Measurements from ENCODE around the gene COPZ1.
A peak's percentile ranks its signal among the peaks of the same experiment; 100 is the strongest.
"Not testable (repeated sequence)": the region's sequence is repeated elsewhere in the genome, so short reads cannot be mapped to it uniquely, and the experiment has no call there.

Gene COPZ1

DNA sequence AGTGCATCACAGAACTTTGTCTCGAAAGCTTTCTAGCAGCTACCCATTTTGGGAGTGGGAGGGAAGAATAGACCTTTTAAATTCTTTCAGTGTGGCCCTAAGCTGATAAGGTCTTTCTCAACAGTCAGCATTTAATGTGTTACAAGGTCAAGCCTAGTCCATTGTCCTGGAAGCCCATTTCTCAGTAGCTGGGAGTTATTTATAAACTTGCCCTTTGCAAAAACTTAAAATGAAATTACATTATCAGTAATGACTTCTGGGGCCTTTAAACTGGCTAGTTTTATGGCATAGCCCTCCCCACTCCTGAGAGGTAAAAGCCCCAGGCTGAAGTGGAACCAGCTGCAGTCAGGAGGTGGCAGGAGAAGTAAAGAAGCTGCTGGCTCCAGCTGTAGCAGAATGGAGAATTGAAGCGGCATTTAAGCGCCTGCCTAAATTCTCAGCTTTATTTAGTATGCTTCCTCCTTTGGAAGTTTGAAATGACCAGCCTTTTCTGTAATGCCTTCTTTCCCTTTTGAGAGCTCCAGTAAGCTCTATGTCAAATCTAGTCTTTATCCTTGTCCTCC is 12.4 kb downstream of the COPZ1 start:
- peak; percentile 33 for DNase-seq

DNA sequence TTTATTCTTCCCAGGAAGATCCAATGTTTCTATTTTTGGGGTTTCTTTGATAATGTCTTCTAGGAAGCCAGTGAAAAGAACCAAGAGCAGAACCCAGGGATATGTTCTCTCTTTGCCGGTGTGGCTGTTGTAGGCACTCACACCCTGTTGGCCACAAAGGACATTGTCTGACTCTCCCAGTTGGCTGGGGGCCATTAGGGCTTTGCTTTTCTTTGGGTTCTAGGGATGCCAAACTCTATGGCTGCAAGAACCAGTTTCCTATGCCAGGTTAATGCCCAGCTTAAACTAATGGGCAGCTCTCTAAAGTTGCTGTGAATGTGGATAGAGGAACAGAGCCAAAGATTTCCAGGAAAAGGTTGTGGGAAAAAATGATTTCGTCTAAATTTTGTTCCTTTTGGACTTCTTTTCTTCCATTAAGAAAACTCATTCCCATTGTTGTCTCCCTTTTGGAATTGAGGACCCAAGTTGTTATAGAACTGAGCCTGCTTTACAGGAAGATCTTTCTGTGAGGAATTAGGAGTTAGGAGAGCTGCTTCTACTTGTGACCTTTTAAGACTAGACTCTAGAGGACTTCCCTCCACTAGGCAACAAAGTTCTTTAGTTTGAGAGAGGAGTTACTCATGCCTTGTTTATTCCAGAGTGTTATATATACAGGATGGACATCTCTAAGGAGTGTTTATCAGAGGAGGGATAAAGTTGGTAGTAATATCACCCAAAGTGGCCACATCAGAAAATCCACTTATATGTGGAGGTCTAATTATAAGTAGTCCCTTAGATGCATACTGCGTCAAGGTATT is 13.1 kb downstream of the COPZ1 start:
- no peak for DNase-seq

DNA sequence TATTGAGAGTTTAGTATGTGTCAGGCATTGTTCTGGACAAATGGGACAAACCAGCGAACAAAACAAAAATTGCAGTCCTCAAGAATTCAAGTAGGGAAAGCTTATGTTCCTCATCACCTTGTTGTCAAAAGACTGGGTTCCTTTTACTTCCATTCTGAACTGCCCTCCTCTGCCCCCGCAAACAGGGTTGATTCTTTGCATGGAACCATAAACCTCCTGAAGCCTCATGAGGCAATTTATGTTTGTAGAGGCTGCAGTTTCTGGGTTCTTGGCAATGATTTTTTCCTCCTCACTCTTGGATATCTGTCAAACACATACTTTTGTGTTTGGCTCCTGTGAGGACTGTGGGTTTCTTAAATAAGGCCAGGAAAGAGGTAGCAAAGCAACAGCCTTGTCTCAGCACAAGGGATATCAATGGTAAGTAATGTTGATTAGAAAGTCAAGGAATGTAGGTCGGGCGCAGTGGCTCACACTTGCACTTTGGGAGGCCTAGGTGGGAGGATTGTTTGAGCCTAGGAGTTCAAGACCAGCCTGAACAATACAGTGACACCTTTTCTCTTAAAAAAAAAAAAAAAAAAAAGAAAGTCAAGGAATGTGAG is 13.9 kb downstream of the COPZ1 start:
- DNase-seq = no peak

DNA sequence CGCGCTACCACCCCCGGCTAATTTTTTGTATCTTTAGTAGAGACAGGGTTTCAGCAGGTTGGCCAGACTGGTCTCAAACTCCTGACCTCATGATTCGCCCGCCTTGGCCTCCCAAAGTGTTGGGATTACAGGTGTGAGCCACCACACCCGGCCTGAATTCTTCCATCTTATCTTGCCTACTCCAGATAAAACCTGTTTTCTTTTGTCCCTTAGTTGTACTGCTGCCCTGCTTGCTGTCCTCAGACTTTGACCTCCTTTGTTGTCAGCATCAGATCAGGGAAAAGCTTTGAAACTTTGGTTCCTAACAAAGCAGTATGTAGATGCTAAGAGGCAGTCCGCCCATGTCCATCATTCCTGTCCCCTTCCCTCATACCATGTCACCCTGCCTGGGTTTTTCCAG is 15.9 kb downstream of the COPZ1 start:
- DNase-seq = no peak

- no peak for DNase-seq
Observed at GRCh38 chr12:54341378-54342300, 16.7 kb downstream of the COPZ1 start.

GRCh38 chr12:54349036-54349435 is 24.1 kb downstream of the COPZ1 start:
- DNase-seq = no peak

GRCh38 chr12:54349679-54350078 is 24.7 kb downstream of the COPZ1 start:
- DNase-seq = no peak

DNA sequence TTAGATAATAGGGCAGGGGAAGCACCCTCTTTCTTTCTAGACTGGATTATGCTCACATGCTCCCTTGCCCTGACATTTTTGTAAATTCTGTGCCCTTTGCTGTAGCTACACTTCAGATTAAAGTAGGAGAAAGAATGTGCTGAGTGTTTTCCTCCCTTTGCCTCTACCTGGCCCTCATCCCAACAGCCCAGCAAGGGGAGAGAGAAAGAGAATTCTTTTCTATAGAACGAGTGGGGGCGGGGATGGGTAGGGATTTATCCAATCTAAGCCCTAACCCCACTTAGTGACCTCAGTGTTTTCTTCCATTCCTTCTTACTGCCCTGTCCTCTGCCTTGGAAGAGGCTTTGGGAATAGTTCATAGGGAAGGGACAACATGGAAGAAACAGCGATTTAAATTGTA is 25.8 kb downstream of the COPZ1 start:
- no peak for DNase-seq

GRCh38 chr12:54351341-54351740 is 26.4 kb downstream of the COPZ1 start:
- no peak for DNase-seq

DNA sequence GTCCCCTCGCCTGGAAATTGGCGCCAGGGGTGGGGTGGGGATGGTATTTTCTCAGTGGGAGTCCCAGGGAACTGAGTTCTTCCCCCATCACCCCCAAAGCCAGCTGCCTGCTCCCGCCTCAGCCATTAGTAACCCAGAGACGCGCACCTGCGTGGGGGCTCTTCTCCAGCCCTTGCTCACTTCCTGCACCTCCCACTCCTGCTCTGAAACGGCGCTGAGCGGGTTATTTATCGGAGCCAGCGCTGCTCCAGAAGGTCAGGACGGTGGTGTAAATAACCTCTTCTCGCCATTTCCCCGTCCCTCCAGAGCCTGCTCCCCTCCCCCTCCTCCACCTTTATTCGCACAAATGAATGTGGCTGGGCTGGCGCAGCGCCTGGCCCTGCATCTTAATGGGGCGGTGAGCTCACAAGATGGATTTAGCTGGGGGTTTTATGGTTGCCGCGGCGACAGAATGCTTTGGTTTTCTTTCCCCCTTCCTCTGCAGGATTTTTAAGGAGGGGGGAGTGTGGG is 27.1 kb downstream of the COPZ1 start:
- DNase-seq = peak; percentile 58

DNA sequence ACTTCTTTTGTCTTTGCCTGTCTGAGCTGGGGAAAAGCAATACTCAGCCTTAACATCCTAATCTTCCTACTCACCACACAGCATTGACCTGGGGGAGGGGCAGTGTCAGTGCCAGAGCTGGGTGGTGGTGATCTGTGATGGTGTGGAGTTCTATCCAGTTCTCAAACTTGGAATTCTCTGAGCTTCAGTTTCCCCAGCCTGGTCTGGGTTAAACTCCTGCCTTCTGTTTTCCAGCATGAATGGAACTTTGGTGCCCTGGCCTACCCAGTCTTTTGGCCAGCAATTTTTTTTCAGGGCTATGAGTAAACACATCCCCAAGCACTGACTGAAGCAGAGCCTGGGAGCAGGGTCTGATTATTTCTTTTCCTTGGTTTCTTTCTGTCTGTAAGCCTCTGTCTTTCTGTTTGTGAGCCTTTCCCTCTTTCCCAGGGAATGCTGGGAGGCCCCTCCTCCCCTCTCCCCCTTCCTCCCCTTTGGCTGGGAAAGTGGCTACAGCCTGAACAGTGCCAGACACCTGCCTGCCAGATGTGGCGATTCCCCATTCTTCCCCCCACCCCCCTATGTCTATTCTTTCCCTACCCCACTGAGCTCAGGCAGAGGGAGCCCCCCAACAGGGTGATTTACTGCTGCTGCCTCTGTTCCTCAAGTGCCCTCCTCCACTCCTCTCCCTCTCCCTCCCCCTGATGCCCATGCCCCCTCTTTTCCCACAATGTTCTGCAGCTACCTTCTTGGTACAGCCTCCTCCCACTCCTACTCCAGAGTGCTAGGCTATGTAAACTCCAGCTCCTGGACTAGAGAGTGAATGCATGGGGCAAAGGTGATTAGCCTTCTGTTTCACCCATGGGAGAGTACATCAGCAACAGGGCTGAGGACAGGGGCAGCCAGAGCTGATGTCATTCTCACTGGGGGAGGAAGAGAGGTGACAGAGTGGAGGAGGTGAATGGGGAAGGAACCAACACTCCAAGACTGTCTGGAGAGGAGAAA is 28.3 kb downstream of the COPZ1 start:
- peak; percentile 64 for DNase-seq

DNA sequence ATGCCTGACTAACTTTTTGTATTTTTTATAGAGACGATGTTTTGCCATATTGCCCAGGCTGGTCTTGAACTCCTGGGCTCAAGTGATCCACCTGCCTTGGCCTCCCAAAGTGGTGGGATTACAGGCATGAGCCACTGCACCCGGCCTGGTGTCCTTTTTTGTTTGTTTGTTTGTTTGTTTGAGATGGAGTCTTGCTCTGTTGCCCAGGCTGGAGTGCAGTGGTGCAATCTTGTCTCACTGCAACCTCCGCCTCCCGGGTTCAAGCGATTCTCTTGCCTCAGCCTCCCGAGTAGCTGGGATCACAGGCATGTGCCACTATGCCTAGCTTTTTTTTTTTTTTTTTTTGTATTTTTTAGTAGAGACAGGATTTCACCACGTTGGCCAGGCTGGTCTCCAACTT is 29.3 kb downstream of the COPZ1 start:
- not testable (repeated sequence) for DNase-seq

- DNase-seq = no peak
Observed at GRCh38 chr12:54355104-54355815, 30.3 kb downstream of the COPZ1 start.

- no peak for DNase-seq
Observed at GRCh38 chr12:54356228-54356627, 31.3 kb downstream of the COPZ1 start.

DNA sequence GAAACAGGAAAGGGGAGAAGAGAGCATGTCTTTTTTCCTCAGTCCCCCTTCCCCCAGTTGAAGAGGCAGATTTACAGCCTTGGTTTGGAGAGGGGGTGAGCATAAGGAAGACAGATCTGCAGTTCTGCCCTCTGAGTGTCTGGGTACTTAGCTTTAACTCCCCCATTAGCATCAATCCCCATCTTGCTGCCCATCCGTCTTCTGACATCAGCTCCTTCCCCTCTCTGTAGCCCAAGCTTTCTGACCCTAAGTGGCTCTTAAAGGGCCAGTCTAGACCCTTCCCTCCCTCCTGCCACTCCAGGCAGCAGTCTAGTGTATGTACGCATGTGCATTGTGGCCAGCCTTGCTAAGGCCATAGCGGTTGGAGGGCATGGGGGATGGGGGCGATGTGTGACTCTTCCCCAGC is 32.0 kb downstream of the COPZ1 start:
- peak; percentile 31 for DNase-seq

DNA sequence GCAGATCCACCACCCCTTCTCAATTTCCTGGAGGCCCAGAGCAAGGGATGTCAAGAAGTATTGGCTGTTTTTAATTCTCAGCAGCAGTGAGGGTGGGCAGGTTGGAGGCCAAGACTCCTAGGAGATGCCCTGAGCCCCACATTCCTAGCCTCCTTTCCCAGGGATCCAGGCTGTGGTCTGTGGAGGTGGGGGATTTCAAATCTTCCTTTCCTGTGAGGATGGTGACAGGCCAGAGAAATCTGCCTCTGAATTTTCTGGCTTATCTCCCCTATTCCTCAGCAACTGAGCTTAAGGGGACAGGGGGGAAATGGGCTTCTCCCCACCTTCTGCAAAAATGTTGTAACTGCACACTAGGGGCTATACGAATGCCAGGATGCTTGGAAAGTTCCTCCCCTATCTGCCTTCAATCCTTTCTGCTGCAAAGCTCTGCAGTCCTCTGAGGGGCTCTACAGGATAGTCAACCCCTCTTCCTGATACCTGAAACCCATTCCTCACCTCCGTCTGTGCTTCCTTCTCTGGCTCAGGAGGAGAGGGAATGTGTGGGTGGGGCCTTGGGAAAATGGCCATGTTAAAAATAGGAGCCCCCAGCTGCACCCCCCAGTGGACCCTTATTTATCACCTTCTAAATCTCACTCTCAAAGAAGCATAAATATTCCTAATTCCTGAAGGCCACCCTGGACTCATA is 32.7 kb downstream of the COPZ1 start:
- DNase-seq = no peak

GRCh38 chr12:54358191-54358944 is 33.4 kb downstream of the COPZ1 start:
- DNase-seq = peak; percentile 38

DNA sequence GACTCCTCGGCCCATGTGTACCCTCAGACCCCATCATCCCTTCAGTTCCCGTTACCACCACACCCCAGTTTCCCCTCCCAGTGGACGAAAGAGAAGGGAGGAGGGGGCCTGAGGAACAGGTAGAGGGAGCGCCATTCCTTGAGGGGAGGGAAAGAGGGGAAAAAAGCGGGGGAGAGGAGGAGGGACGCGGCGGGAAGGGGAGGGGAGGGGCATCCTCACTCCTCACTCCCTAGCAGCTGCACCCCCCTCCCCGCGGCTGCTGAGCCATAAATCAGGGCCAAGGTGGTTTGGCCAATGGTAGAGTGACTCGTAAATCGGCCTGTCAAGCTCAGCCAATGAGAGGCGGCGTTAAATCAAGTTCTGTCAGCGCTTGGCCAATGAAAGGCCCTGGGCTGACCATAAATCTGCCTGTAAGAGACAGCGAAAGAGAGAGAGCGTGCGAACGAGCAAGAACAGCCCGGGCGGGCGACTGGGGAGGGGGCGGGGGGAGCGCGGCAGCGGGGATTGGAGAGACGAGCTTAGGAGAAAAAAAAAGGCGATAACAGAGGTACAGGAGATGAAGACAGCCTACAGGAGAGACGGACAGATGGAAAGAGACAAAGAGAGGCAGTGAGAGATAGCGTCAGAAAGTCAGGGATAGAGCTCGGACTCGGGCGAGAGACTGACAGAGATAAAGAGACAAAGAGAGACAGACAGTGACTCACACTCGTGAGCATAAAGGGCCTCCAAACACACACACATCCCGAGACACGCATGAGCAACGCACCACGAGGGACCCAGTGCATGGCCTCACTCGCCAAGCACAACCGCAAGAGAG is 34.2 kb downstream of the COPZ1 start:
- DNase-seq = peak; percentile 97

Measured in NCI-H187 treated with DMSO at 0.1 percent for 48 hours (cell line).